Mucosa of descending colon (tissue), 3 donors: Measurements from ENCODE around the gene ACBD6. TPM values are rescaled to one million over a fixed set of nuclear protein-coding genes. Genes with fewer than 3 reads are reported as not detected.

Source experiments
- ATAC-seq: fragments of 200-7000 bp; cut with Tn5 transposase; one replicate; pipeline ENCODE4 v1.9.1; 2020; ENCODE audit warnings: mild to moderate bottlenecking, moderate library complexity
- DNase-seq, 3 donors: peaks; one replicate each; pipeline ENCODE4 v3.0.0-alpha.2; 2020
- H3K36me3 ChIP-seq: fragments of 200-600 bp; one replicate; pipeline ENCODE4 v1.8.0; 2021; ENCODE audit warnings: low read depth, mild to moderate bottlenecking
- H3K4me1 ChIP-seq: fragments of 200-600 bp; one replicate; pipeline ENCODE4 v1.8.0; 2021; ENCODE audit warnings: low read depth, mild to moderate bottlenecking
- H3K4me3 ChIP-seq: fragments of 200-600 bp; one replicate; pipeline ENCODE4 v1.8.0; 2021; ENCODE audit warnings: mild to moderate bottlenecking
- H3K9me3 ChIP-seq: fragments of 200-600 bp; one replicate; pipeline ENCODE4 v1.8.0; 2021; ENCODE audit warnings: mild to moderate bottlenecking
- CTCF ChIP-seq: fragments of 200-600 bp; IDR thresholded peaks from one replicate; pipeline ENCODE4 v1.8.0; 2022; ENCODE audit warnings: antibody characterized with exemption, mild to moderate bottlenecking
- intact Hi-C, 2 donors: fragments of 100-400 bp; cut with DNase I in 1 of 2; cut with micrococcal nuclease in 1 of 2; formaldehyde crosslinking; loops; one replicate each; pipeline versions ENCODE4 v1.11.0 to v1.11.1; 2022; cut with DNase I, micrococcal nuclease
- total RNA-seq, 3 donors: library from RNA; stranded (reverse); fragmentation: NEBNext Ultra II Directional in 2 of 3; extraction: Animal tissue kit (Norgen Biotek cat#: 25700) in 2 of 3; gene quantifications; one replicate each; pipeline versions ENCODE4 v1.2.1 to v1.2.4, GENCODE V29; 2021 to 2023
- donor health status: DM: no; HTN: no; CAD: no; lungs with moderate emphysema.
- donor health status: DM: no; HTN: no; CAD: no.
- donor health status: DM: no; HTN: yes; CAD: no.

ACBD6 gene
- total RNA-seq, 3 donors from 2014 or later, result 23.3 to 32.8 (median 25.0) TPM

GRCh38 chr1:180267761-180268555 is 234.4 kb downstream of the ACBD6 start:
- intact Hi-C loops, result no loop called here
- H3K4me3 ChIP-seq, result no peak overlapping the region
- H3K36me3 ChIP-seq, result no peaks in the 10 kb centered on the region
- ATAC-seq, result no peak
- TF ChIP-seq CTCF, result no peak
- no peak for DNase-seq
- no peaks in the 10 kb centered on the region for H3K9me3 ChIP-seq
- H3K4me1 ChIP-seq, result peaks cover 15% of the 10 kb centered on the region

- DNase-seq, result no peak
These were observed 235.2 kb downstream of the ACBD6 start for GRCh38 chr1:180267211-180267561.

GRCh38 chr1:180266275-180267210 is 235.8 kb downstream of the ACBD6 start:
- Histone ChIP-seq H3K36me3 (no peaks in the 10 kb centered on the region), H3K4me1 (peaks cover 11% of the 10 kb centered on the region), H3K9me3 (no peaks in the 10 kb centered on the region), H3K4me3 (no peak overlapping the region)
- no peak for ATAC-seq
- DNase-seq, result no peak
- intact Hi-C loops, result no loop called here
- TF ChIP-seq CTCF, result no peak

More at GRCh38 chr1:180267211-180267561, 235.2 kb downstream of the ACBD6 start:
- H3K4me3 ChIP-seq, result no peak overlapping the region
- peaks cover 15% of the 10 kb centered on the region for H3K4me1 ChIP-seq
- intact Hi-C loops, result no loop called here
- no peaks in the 10 kb centered on the region for H3K9me3 ChIP-seq
- H3K36me3 ChIP-seq, result no peaks in the 10 kb centered on the region
- no peak for ATAC-seq
- no peak for TF ChIP-seq CTCF

- Histone ChIP-seq H3K4me3 (no peak overlapping the region), H3K4me1 (peaks cover 4% of the 10 kb centered on the region), H3K9me3 (no peaks in the 10 kb centered on the region), H3K36me3 (no peaks in the 10 kb centered on the region)
- DNase-seq (no peak), ATAC-seq (no peak)
- TF ChIP-seq CTCF, result no peak
- intact Hi-C loops, result no loop called here
These were observed 236.5 kb downstream of the ACBD6 start for GRCh38 chr1:180265871-180266270.

- no peak for DNase-seq
- ATAC-seq, result no peak
- no peaks in the 10 kb centered on the region for H3K4me1 ChIP-seq
- no peak overlapping the region for H3K4me3 ChIP-seq
- TF ChIP-seq CTCF, result no peak
- no peaks in the 10 kb centered on the region for H3K9me3 ChIP-seq
- intact Hi-C loops, result no loop called here
- no peaks in the 10 kb centered on the region for H3K36me3 ChIP-seq
These were observed 237.2 kb downstream of the ACBD6 start for GRCh38 chr1:180265201-180265600.
